Dendritic cell treated with granulocyte-macrophage colony-stimulating factor and Interleukin-4, amounts not matched to agents 40 ng/mL and 50 ng/mL, for 4 days (primary cell): ENCODE data around the gene HOXA7.

Experiments used
- H3K27ac Mint-ChIP-seq: one replicate; pipeline ENCODE4 v1.8.0; 2022; ENCODE audit warnings: mild to moderate bottlenecking, mixed read lengths
- H3K27me3 Mint-ChIP-seq: one replicate; pipeline ENCODE4 v1.8.0; 2022; ENCODE audit warnings: mild to moderate bottlenecking, mixed read lengths
- H3K36me3 Mint-ChIP-seq: one replicate; pipeline ENCODE4 v1.8.0; 2022; ENCODE audit warnings: low read depth, mixed read lengths
- H3K4me1 Mint-ChIP-seq: one replicate; pipeline ENCODE4 v1.8.0; 2022; ENCODE audit warnings: low read depth, mixed read lengths
- H3K4me3 Mint-ChIP-seq: one replicate; pipeline ENCODE4 v1.8.0; 2022; ENCODE audit warnings: mild to moderate bottlenecking, moderate library complexity, mixed read lengths
- H3K9me3 Mint-ChIP-seq: one replicate; pipeline ENCODE4 v1.8.0; 2022; ENCODE audit warnings: mixed read lengths
- intact Hi-C: fragments of 100-400 bp; cut with micrococcal nuclease; formaldehyde crosslinking; loops from one replicate; pipeline ENCODE4 v1.15.0; 2022

HOXA7 gene

DNA sequence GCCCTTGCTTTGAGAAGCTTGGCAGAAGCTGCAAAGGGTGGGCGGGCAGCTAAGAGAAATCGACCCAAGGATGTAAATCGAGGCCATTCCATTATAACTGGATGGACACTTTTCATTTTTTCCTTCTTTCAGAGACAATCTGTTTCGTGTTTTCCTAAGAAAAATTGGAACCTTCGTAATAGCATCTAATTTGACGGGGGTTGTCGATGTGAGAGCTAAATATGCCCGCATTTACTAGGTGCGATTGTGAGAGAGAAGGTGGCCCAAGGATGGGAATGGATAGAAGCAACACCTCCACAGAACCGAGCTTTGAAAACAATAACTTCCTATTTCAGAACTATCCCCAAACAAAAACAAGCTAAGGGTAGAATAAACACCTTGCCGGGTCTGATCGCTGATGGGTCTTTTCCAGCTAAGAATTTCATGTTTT, 25.1 kb downstream of the HOXA7 start:
- peaks cover 21% of the 10 kb centered on the region for H3K4me1 Mint-ChIP-seq
- intact Hi-C loops = no loop called here
- H3K27ac Mint-ChIP-seq = peak overlapping the region; percentile 91
- peak overlapping the region; percentile 80 for H3K4me3 Mint-ChIP-seq
- no peaks in the 10 kb centered on the region for H3K36me3 Mint-ChIP-seq
- H3K9me3 Mint-ChIP-seq = no peaks in the 10 kb centered on the region
- H3K27me3 Mint-ChIP-seq = peaks cover 42% of the 10 kb centered on the region

DNA sequence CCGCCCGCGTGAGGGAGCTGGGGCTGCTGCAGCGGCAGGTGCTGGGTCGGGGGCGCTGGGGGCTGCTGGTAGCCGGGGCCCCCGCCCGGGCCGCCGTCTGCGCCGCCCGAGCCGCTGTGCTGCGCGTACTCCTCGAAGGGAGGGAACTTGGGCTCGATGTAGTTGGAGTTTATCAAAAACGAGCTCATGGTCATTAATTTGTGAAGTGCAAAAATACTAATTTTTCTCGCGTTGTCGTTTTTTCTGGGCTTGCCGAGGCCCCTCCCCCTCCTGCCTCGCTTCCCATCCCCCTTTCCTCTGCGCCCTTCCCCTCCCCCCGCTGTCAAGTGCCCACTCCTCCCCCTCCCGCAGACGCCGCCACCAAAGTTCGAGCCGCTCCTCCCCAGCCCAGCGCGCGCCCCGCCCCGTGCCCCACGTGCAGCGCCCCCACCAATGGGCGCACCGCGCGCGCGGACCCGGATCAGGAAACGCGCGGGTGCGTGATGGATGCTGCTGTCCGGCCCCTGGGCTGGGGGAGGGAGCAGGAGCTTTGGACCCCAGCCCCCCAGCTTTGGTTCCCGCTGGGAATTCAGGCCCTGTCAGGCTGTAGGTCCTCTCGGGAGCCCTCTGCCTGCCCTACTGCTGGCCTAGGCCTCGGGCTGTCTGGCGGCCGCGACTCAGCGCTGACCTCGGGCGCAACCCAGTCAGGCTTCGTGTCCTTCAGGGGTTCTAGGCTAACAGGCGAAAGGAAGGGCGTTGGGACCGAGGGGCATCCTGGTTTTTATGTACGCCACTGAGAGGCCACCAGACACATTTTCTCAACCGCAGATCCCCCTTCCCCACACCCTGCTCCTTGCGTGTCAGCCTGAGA, 25.7 kb downstream of the HOXA7 start, which contains the start of gene HOXA4:
TSS of gene HOXA4 (minus strand) at position 218 of the 850 bp plus-strand sequence. CDS start at position 194, 24 bp downstream.
- intact Hi-C loops = loop anchor here (1.0 kb wide), 1 partner anchor 33 kb away; no protein-coding TSS in a partner anchor
- H3K27me3 Mint-ChIP-seq = peaks cover 38% of the 10 kb centered on the region
- H3K27ac Mint-ChIP-seq = peak within 1 kb of the TSS; percentile 91
- H3K9me3 Mint-ChIP-seq = no peaks in the 10 kb centered on the region
- no peaks in the 10 kb centered on the region for H3K36me3 Mint-ChIP-seq
- peaks cover 16% of the 10 kb centered on the region for H3K4me1 Mint-ChIP-seq
- H3K4me3 Mint-ChIP-seq = peak within 1 kb of the TSS; percentile 80

DNA sequence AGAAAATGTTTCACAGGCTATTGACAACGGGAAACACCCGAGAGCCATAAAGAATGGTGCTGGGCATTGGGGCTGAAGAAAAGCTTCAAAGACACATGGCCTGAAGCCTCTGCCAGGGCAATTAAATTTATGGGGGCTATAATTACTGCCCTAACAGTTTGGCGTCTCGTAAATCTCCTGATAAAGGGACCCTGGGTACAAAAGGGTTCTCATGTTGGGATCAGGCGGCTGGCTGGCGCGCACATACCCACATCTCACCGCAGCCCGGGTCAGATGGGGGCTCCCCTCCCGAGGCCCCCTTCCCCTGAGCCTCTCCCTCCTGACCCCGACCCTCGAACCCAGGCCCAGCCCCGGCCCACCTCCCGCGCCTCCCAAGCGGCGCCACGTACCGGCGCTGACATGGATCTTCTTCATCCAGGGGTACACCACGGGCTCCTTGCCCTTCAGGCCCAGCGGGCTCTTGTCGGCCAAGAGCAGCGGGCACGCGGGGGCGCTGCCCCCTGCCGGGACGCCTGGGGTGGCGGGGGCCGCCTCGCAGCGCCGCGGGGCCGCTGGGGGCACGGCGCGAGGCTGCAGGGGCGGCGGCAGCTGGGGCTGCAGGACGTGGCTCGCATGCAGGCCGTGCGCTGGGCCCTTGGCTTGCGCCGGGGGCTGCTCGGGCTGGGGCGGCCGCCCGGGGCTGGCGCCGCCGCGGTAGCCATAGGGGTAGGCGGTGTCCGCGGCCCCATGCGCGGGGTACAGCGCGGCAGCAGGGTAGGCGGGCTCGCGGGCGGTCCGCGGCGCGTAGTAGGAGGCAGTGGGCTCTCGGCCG, 26.5 kb downstream of the HOXA7 start:
- H3K27me3 Mint-ChIP-seq = peaks cover 39% of the 10 kb centered on the region
- intact Hi-C loops = loop anchor here (1.0 kb wide), 1 partner anchor 33 kb away; no protein-coding TSS in a partner anchor
- H3K4me1 Mint-ChIP-seq = peaks cover 12% of the 10 kb centered on the region
- H3K27ac Mint-ChIP-seq = peak overlapping the region; percentile 91
- H3K4me3 Mint-ChIP-seq = peak overlapping the region; percentile 80
- no peaks in the 10 kb centered on the region for H3K9me3 Mint-ChIP-seq
- H3K36me3 Mint-ChIP-seq = no peaks in the 10 kb centered on the region

DNA sequence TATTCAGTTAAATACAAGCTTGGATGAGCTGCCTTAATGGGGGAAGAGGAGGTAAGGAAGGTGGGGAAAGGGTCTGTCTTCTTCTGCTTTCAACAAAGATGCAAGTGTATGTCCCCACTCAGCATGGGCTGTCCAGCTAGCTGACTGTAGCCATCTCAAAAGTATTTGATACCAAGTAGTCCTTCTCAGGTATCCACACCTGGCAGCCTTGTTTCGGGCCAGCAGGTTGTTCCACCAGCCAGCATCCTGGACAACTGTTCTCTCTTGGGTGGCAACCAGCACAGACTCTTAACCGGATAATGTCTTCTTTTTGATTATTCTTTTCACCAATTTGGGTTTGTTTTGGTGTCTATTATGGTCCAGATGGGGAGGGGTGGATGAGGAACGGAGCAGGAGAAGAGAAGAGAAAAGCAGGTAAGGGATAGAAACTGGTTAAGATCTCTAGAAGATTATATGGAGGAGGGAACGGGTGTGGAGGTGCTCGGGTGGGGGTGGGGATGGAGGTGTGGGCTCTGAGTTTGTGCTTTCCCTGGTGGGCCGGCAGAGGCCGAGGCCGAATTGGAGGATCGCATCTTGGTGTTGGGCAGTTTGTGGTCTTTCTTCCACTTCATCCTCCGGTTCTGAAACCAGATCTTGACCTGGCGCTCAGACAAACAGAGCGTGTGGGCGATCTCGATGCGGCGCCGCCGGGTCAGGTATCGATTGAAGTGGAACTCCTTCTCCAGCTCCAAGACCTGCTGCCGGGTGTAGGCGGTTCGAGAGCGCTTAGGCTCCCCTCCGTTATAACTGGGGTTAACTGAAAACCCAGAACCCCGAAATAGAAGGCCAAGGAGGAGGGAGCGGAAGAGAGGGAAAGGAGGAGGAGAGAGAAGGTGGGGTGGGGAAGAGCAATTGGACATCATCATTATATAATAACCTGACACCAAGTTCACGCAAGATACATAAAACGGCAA, 27.4 kb downstream of the HOXA7 start:
- Mint-ChIP-seq H3K27ac (no peak overlapping the region), H3K9me3 (no peaks in the 10 kb centered on the region), H3K4me3 (no peak overlapping the region), H3K27me3 (peaks cover 40% of the 10 kb centered on the region), H3K36me3 (no peaks in the 10 kb centered on the region), H3K4me1 (peaks cover 3% of the 10 kb centered on the region)
- intact Hi-C loops = no loop called here

DNA sequence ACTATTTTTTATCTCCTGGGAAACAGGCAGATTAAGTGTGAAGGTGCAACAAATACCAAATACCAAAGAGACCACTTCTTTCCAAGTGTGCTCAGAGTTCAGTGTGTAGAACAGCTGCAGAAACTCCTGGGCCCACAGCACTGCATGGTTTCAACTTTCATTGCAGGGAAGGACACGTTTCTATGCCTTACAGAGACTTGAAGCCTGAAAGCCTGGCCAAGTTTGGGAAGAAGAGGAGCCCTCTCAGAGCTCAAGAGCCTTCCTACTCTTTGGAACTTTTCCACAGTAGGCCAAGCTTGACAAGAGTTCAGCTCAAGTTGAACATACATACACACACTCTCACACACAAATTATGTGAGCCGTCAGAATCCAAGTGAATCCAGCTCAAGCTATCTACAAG, 28.4 kb downstream of the HOXA7 start:
- Mint-ChIP-seq H3K27me3 (peaks cover 37% of the 10 kb centered on the region), H3K9me3 (no peaks in the 10 kb centered on the region), H3K27ac (no peak overlapping the region), H3K4me3 (no peak overlapping the region), H3K4me1 (no peaks in the 10 kb centered on the region), H3K36me3 (no peaks in the 10 kb centered on the region)
- intact Hi-C loops = no loop called here

- H3K4me1 Mint-ChIP-seq = no peaks in the 10 kb centered on the region
- intact Hi-C loops = no loop called here
- no peak overlapping the region for H3K4me3 Mint-ChIP-seq
- H3K36me3 Mint-ChIP-seq = no peaks in the 10 kb centered on the region
- H3K27me3 Mint-ChIP-seq = peaks cover 37% of the 10 kb centered on the region
- no peaks in the 10 kb centered on the region for H3K9me3 Mint-ChIP-seq
- H3K27ac Mint-ChIP-seq = no peak overlapping the region
Observed at GRCh38 chr7:27126596-27127327, 29.7 kb downstream of the HOXA7 start.

DNA sequence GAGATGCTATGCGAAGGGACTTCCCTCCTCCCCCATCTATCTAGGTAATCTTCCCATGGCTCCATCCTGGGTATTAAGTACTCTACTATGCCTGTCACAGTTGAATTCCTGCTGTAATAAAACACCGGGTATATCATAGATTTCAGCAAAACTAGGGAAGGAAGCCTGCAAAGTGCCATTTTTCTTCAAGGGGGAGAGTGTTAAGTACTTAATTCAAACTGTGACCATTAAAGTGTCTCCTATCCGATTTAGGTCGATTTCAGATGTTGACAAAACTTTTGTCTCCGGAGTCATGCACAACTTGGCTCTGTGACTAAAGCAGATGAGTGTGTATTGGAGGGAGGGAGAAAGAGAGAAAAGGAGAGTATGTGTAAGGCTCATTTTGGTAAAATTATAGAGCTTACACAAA, 30.5 kb downstream of the HOXA7 start:
- Mint-ChIP-seq H3K4me1 (no peaks in the 10 kb centered on the region), H3K9me3 (no peaks in the 10 kb centered on the region), H3K27ac (no peak overlapping the region), H3K27me3 (peaks cover 37% of the 10 kb centered on the region), H3K36me3 (no peaks in the 10 kb centered on the region), H3K4me3 (no peak overlapping the region)
- intact Hi-C loops = no loop called here

DNA sequence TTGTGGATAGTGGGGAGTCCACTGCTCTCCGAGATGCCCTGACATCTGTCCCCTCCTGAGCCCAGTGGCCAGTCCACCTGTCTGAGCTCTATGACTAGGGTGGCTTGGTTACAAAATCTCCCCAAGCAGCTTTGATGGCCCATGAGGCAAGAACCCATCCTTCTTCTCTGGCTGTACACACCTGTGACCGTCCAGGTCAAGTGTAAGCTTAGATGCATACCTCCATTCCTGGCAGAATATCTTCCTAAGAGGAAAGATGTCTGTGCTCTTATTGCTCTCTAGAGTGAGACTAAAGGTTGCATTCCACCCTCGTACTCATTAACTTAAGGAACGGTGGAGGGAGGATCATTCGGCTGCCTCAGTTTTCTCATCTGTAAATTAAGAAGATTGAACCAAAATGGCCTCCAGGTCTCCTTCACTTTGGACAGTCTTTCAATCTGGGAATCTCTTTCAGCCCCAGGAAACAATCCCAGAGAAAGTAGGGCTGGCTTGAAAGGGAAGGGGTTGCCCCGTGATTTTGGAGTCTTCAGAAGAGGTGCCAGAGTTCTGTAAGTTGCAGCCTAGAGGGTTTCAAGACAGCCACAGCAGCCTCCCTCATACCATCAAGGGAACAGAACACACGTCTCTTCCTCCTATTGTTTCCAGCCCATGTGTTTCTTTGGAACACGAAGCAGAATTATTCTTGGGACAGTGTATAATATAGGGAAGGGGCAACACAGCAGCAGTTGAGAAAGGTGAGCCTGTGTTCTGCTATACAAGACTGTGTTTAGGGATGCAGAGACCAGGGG, 31.4 kb downstream of the HOXA7 start:
- H3K4me1 Mint-ChIP-seq = no peaks in the 10 kb centered on the region
- H3K36me3 Mint-ChIP-seq = no peaks in the 10 kb centered on the region
- no peak overlapping the region for H3K4me3 Mint-ChIP-seq
- no peaks in the 10 kb centered on the region for H3K9me3 Mint-ChIP-seq
- intact Hi-C loops = no loop called here
- H3K27me3 Mint-ChIP-seq = peaks cover 37% of the 10 kb centered on the region
- H3K27ac Mint-ChIP-seq = no peak overlapping the region

GRCh38 chr7:27124096-27124901, 32.2 kb downstream of the HOXA7 start:
- intact Hi-C loops = no loop called here
- Mint-ChIP-seq H3K36me3 (no peaks in the 10 kb centered on the region), H3K27me3 (peaks cover 36% of the 10 kb centered on the region), H3K4me3 (no peak overlapping the region), H3K27ac (no peak overlapping the region), H3K9me3 (no peaks in the 10 kb centered on the region), H3K4me1 (no peaks in the 10 kb centered on the region)

DNA sequence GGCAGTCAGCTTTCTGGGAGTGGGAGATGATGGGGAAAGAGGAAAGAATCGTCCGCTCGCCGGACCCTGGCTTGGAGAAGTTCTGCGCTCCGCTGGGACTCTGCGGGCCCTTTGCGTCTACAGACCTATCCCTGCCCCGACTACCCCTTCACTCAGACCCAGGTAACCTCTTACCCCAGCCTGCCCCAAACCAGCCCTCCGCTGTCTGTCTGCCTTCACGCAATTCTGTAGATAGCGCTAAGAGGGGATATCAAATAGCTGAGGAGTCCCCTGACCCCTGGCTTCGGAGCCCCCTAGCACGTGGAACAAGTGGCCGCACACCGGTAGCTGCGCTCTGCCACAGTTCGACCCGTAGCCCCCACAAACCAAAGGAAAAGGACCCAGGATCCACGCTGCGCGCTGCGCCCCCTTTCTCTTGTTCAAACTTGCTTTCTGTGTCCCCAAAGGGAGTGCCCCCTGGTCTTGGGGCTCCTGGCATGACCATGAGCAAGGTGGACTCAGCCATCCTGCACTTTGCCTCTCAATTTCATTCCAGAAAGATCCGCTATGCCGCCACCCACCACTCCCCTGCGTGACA, 32.9 kb downstream of the HOXA7 start:
- intact Hi-C loops = no loop called here
- H3K27me3 Mint-ChIP-seq = peaks cover 28% of the 10 kb centered on the region
- H3K4me1 Mint-ChIP-seq = no peaks in the 10 kb centered on the region
- H3K4me3 Mint-ChIP-seq = no peak overlapping the region
- H3K36me3 Mint-ChIP-seq = no peaks in the 10 kb centered on the region
- H3K9me3 Mint-ChIP-seq = no peaks in the 10 kb centered on the region
- no peak overlapping the region for H3K27ac Mint-ChIP-seq

- Mint-ChIP-seq H3K4me3 (no peak overlapping the region), H3K9me3 (no peaks in the 10 kb centered on the region), H3K27me3 (peaks cover 25% of the 10 kb centered on the region), H3K27ac (no peak overlapping the region), H3K36me3 (no peaks in the 10 kb centered on the region), H3K4me1 (no peaks in the 10 kb centered on the region)
- intact Hi-C loops = no loop called here
Observed at GRCh38 chr7:27123007-27123476, 33.4 kb downstream of the HOXA7 start.
